C4-2B (cell line): Measurements from ENCODE around the gene NXPE3.

Experiments
- ZFX ChIP-seq: fragments of 450-650 bp; IDR thresholded peaks from 2 replicates; pipeline ENCODE4 v1.6.1; 2017
- TF ChIP-seq, protein P1 (sequence below): fragments of 450-650 bp; conservative IDR thresholded peaks from 2 replicates; pipeline ENCODE4 v1.5.1; 2017; ENCODE audit warnings: mild to moderate bottlenecking

DNA sequence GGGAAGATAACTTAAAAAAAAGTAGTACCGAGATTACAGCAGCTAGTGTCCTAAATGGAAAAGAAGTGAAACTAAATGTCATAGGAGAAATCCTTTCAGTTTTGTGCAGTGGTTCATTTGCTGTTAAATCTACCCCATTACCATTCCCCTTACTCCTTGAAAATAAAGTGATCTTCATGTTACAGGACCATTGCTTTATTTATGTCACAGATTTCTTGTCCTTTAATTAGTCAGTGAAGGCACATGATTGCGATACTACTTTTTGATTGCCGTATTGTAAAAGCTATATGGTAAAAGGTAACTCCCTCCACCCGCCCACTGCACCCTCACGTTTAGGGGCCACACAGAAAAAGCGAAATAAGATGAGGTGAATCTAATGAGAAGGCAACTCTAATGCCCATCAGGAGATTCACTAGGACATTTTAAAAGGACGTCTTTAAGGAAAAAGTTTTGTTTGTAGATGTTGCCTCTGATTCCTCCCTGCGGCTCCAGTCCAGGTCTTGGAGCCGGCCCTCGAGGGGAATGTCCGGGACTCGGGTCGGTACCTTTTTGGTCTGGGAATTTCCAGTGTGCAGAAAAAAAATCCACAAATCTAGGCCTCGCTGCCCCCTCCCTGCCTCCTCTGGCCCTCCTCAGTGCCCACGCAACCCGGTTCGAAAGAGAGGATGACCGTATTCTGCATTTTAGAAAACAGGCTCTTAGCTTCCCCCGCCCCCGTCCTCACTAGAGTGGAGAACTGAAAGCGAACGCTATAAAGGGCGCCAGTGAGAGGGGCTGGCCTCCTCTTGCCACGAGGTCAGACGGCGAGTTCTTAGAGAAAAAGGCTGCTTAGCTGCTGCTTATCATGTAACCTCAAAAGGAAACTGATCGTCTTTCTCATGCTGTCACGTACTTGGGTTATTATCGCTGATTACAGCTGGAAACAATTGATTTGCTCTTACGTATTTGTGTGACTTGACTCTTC, 48.5 kb downstream of the NXPE3 start:
- TF ChIP-seq, protein P1, sequence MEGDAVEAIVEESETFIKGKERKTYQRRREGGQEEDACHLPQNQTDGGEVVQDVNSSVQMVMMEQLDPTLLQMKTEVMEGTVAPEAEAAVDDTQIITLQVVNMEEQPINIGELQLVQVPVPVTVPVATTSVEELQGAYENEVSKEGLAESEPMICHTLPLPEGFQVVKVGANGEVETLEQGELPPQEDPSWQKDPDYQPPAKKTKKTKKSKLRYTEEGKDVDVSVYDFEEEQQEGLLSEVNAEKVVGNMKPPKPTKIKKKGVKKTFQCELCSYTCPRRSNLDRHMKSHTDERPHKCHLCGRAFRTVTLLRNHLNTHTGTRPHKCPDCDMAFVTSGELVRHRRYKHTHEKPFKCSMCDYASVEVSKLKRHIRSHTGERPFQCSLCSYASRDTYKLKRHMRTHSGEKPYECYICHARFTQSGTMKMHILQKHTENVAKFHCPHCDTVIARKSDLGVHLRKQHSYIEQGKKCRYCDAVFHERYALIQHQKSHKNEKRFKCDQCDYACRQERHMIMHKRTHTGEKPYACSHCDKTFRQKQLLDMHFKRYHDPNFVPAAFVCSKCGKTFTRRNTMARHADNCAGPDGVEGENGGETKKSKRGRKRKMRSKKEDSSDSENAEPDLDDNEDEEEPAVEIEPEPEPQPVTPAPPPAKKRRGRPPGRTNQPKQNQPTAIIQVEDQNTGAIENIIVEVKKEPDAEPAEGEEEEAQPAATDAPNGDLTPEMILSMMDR: no peak
- TF ChIP-seq ZFX: no peak
